ENCODE results near the gene PUM1.

GRCh38 chr1:31036749-31037500 is 28.6 kb downstream of the PUM1 start:
- TF ChIP-seq CTCF (IDR thresholded peaks at IDR 0.05 in 8 of 11, conservative IDR thresholded peaks at IDR 0.05 in 3 of 11): no peak
- no peak for TF ChIP-seq POLR2AphosphoS5 (IDR thresholded peaks at IDR 0.05)
- no peak for TF ChIP-seq POLR2A (IDR thresholded peaks at IDR 0.05)
